ENCODE data around the gene CELF2. TPM values are rescaled to one million over a fixed set of nuclear protein-coding genes. Genes with fewer than 3 reads are reported as not detected.

Gene CELF2
- total RNA-seq, 2 donors from 2014 or later, result 10.4 to 11.2 TPM

DNA sequence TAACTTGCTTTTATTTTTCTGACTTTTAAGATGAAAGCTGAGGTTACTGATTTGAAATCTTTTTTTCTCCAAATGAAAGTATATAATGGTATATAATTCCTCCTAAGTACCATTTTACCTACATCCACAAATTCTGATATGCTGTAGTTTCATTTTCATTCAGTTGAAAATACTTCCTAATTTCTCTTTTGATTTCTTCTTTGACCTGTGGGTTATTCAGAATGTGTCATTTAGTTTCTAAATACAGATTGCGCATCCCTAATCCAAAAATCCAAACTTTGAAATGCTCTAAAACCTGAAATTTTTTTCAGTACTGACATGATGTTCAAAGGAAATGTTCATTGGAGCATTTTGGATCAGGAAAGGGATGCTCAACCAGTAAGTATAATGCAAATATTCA lies 168.7 kb downstream of the CELF2 start:
- no peak for TF ChIP-seq POLR2A (IDR thresholded peaks at IDR 0.05)
- TF ChIP-seq, protein P1, sequence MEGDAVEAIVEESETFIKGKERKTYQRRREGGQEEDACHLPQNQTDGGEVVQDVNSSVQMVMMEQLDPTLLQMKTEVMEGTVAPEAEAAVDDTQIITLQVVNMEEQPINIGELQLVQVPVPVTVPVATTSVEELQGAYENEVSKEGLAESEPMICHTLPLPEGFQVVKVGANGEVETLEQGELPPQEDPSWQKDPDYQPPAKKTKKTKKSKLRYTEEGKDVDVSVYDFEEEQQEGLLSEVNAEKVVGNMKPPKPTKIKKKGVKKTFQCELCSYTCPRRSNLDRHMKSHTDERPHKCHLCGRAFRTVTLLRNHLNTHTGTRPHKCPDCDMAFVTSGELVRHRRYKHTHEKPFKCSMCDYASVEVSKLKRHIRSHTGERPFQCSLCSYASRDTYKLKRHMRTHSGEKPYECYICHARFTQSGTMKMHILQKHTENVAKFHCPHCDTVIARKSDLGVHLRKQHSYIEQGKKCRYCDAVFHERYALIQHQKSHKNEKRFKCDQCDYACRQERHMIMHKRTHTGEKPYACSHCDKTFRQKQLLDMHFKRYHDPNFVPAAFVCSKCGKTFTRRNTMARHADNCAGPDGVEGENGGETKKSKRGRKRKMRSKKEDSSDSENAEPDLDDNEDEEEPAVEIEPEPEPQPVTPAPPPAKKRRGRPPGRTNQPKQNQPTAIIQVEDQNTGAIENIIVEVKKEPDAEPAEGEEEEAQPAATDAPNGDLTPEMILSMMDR (IDR thresholded peaks at IDR 0.05), result no peak
- ATAC-seq (no peak), DNase-seq (no peak)
- H3K4me3 ChIP-seq, result no peak overlapping the region
- 86 to 93% methylated on average over 1 of the region's 1 CpG for WGBS, 2 donors
- no peaks in the 10 kb centered on the region for H3K36me3 ChIP-seq (replicated peaks in 1 of 2; ENCODE audit: insufficient read depth in 1 of 2, low read depth in 2 of 2)
- intact Hi-C loops (cut with DNase I), result no loop called here
- no peaks in the 10 kb centered on the region for H3K9me3 ChIP-seq
- H3K4me1 ChIP-seq, result no peaks in the 10 kb centered on the region
- H3K27ac ChIP-seq, result no peak overlapping the region
- H3K27me3 ChIP-seq, result no peaks in the 10 kb centered on the region

DNA sequence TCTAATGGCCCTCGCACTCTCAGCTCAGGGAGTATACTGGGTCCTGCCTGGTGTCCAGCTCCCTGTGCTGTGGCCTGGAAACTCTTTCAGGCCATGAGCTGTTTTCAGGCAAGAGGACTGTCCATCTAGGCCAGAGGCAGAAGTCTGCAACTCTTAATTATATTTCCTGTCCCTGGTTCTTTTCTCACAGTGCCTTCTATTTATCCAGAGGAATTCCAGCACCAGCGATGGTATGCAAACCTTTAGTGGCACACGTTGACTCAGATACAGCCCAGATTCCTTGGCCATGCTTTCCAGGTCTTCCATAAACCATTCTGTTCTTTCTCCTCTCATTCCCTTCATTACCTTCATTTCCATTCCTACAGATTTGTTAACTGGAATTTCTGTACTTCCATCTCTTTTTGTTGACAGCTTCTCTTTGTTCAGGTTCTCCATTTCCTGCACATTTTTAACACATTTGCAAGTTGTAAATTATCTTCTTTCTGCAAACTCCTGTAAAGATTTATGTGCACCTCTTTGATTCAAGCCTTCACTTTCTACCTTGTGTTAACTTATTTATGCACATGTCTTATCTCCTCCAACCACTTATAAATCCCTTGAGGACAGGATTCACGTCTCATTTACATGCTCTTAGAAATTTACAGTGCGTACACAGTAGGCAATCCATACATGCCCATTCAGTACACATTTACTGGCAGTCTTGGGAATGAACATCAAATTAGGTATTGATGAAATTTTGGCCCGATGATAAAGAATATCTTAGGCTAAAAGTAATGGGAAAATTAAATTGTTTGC lies 172.1 kb downstream of the CELF2 start:
- H3K27ac ChIP-seq, result no peak overlapping the region
- H3K4me1 ChIP-seq, result peaks cover 9% of the 10 kb centered on the region
- intact Hi-C loops (cut with DNase I), result no loop called here
- ATAC-seq (no peak), DNase-seq (no peak)
- 60 to 70% methylated on average over 6 of the region's 6 CpGs for WGBS, 2 donors
- H3K27me3 ChIP-seq, result no peaks in the 10 kb centered on the region
- H3K9me3 ChIP-seq, result no peaks in the 10 kb centered on the region
- TF ChIP-seq, protein P1 (IDR thresholded peaks at IDR 0.05), result no peak
- TF ChIP-seq POLR2A (IDR thresholded peaks at IDR 0.05), result no peak
- no peaks in the 10 kb centered on the region for H3K36me3 ChIP-seq (replicated peaks in 1 of 2; ENCODE audit: insufficient read depth in 1 of 2, low read depth in 2 of 2)
- no peak overlapping the region for H3K4me3 ChIP-seq

DNA sequence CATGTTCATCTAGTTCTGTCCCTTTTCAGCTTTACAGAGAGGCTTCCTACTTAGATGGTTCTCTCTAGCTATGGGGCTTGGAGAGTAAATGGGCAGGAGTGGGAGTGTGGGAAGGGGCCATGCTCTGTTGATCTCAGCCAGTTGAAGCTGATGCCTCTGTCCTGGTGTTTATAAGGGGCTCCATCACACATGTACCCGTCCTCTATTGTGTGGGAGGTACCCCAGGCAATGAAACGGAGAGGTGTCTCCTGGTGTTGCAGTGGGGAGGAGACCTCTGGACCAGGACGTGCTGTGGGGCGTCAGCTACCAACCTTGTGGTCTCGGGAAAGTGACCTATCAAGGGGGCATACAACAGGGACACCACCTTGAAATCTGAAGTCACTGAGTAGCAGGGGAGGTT lies 173.5 kb downstream of the CELF2 start:
- ATAC-seq (no peak), DNase-seq (no peak)
- Histone ChIP-seq H3K4me3 (no peak overlapping the region), H3K4me1 (peaks cover 9% of the 10 kb centered on the region), H3K36me3 (replicated peaks in 1 of 2; ENCODE audit: insufficient read depth in 1 of 2, low read depth in 2 of 2) (no peaks in the 10 kb centered on the region), H3K9me3 (no peaks in the 10 kb centered on the region), H3K27me3 (no peaks in the 10 kb centered on the region), H3K27ac (no peak overlapping the region)
- TF ChIP-seq, protein P1 (IDR thresholded peaks at IDR 0.05), result no peak
- no peak for TF ChIP-seq POLR2A (IDR thresholded peaks at IDR 0.05)
- 63 to 81% methylated on average over 2 to 5 of the region's 5 CpGs for WGBS, 2 donors
- intact Hi-C loops (cut with DNase I), result no loop called here

DNA sequence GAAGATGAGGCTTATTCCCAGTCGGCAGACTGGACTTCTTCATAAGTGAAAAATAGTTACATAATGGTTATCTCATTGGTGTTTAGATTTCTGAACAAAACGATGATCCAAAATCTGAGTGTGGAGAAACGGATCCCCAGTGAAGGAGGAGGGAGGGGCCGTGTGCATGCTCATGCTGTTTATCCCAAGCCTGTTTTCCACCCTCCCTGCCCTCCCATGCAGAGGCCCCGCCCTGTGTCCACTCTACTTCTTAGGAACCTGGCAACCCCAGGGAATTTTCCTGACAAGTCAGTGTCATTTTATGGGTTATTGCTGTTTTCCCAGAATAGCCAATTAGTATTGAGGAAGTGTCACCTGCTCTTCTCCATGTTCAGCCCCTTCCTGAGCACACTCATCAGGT lies 174.0 kb downstream of the CELF2 start:
- Histone ChIP-seq H3K4me1 (peaks cover 9% of the 10 kb centered on the region), H3K4me3 (no peak overlapping the region), H3K36me3 (replicated peaks in 1 of 2; ENCODE audit: insufficient read depth in 1 of 2, low read depth in 2 of 2) (no peaks in the 10 kb centered on the region), H3K9me3 (no peaks in the 10 kb centered on the region), H3K27ac (no peak overlapping the region), H3K27me3 (no peaks in the 10 kb centered on the region)
- WGBS, 2 donors, result 73 to 83% methylated on average over 5 of the region's 5 CpGs
- DNase-seq (no peak), ATAC-seq (no peak)
- TF ChIP-seq POLR2A (IDR thresholded peaks at IDR 0.05), result no peak
- TF ChIP-seq, protein P1 (IDR thresholded peaks at IDR 0.05), result no peak
- intact Hi-C loops (cut with DNase I), result no loop called here

Measured in body of pancreas (tissue), 4 donors.